Hair follicle dermal papilla cell (primary cell): ENCODE results near the gene NLGN1. TPM values are rescaled to one million over a fixed set of nuclear protein-coding genes. Genes with fewer than 3 reads are reported as not detected.

Experiments used
- small RNA-seq: library from RNA; depleted of rRNA; stranded (forward); fragments of <200 nt; gene quantifications from one replicate; pipeline ENCODE3, GENCODE V24; 2012
- total RNA-seq: library from RNA; depleted of rRNA; stranded (reverse); fragments of >200 nt; gene quantifications from 2 replicates; pipeline ENCODE4 v1.2.3, GENCODE V29; 2012

Gene NLGN1
- 10.9 and 18.8 TPM in 2 replicates for total RNA-seq

GRCh38 chr3:173397161-173398110, at the start of gene NLGN1:
TSS of gene NLGN1 (plus strand) at chr3:173397744.

Small RNAs within 50 kb of the gene (small RNA-seq; reads per million reads assigned to genes)
- not detected for gene RN7SKP234
